Measurements from ENCODE around the gene ANKRD55.
A peak's percentile ranks its signal among the peaks of the same experiment; 100 is the strongest.
"Not testable (repeated sequence)": the region's sequence is repeated elsewhere in the genome, so short reads cannot be mapped to it uniquely, and the experiment has no call there.

The ANKRD55 gene

GRCh38 chr5:56251918-56252553, 18.9 kb upstream of the ANKRD55 start:
- DNase-seq: peak; percentile 43

DNA sequence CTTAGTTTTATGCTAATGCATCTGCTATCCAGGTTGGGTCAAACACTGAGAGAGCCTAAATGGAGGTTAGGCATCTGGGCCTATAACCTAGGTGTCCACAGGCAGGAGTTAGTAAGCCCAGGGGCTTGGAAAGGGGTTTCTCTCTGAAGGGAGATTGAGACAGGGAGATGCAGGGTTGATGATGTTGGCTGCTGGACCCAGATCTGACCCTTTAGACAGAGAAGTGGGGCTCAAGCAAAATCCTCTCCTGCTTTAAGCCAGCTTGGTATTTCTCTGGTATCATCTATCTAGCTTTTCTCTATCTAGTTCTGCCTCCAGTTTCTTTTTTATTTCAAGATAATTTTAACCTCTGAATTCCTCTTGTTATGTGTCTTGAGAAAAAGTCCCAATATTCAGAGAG, 18.3 kb upstream of the ANKRD55 start:
- no peak for DNase-seq

GRCh38 chr5:56250011-56250410, 16.9 kb upstream of the ANKRD55 start:
- DNase-seq: no peak

- DNase-seq: not testable (repeated sequence)
Observed at GRCh38 chr5:56249085-56249484, 16.0 kb upstream of the ANKRD55 start.

DNA sequence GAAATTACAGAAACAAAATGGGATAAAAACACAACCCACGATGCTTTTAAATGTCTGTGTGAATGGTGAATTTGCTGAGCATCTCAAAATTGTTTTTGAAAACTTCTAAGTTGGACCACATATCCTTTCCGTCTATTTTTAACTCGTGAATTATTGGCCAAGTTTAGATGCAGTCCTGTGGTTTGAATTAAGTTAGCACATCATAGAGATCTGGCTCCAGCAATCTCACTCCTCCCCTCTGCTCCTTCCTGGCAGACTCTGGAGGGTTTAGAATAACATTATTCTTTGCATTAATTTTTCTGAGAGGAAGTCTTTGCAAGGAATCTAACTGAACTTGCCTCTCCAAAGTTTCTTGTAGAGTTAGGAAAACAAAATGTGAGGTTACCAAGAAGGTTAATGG, 14.5 kb upstream of the ANKRD55 start:
- no peak for DNase-seq

GRCh38 chr5:56246769-56247168, 13.6 kb upstream of the ANKRD55 start:
- DNase-seq: no peak

GRCh38 chr5:56245481-56245880, 12.4 kb upstream of the ANKRD55 start:
- DNase-seq: no peak

- no peak for DNase-seq
Observed at GRCh38 chr5:56244627-56245026, 11.5 kb upstream of the ANKRD55 start.

DNA sequence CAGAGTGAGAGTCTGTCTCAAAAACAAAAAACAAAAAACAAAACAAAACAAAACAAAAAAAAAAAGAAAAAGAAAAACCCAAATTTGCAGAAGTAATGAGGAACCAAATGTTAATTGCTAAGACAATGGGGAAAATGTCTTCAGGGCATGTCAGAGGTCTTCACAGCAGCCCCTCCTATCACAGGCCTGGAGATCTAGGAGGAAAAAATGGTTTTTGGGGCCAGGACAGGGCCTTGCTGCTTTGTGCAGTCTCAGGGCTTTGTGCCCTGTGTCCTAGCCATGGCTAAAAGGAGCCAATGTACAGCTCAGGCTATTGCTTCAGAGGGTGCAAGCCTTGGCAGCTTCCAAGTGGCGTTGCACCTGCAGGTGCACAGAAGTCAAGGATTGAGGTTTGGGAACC, 9.1 kb upstream of the ANKRD55 start:
- not testable (repeated sequence) for DNase-seq

GRCh38 chr5:56232538-56232937, 592 bp downstream of the ANKRD55 start:
- no peak for DNase-seq

GRCh38 chr5:56230576-56230975, 2.6 kb downstream of the ANKRD55 start:
- DNase-seq: no peak

DNA sequence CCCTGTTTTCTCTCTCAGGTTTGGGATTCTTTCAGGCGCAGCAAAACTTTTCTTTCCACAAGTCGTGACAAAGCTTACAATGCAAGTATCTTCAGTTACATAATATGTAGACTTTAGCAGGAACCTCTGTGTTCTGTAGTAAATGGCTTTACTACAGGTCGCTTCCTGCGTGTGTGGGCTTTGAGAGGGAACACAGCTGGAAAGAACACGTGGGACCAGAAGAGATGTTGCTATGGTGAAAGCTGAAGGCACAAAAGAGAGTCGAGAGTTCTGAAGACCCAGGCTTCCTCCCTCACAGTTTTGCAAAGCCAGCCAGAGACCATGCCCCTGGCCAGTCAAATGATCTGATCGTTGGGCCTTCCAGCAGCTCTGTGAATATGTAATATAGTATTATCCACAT, 4.0 kb downstream of the ANKRD55 start:
- no peak for DNase-seq

DNA sequence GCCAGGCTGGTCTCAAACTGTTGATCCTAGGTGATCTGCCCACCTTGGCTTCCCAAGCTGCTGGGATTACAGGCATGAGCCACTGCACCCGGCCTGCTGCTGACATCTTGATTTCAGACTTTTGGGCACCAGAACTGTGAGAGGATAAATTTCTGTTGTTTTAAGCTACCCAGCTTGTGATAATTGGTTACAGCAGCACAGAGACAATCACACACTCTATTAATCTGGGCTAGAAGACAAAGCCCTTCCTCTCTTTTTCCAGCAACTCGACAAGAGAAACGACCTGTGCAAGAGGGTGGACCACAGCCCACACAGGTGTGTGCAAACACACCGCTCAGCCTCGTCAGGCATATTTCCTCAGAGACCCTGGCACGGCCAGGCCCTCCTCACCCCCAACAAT, 4.5 kb downstream of the ANKRD55 start:
- no peak for DNase-seq

DNA sequence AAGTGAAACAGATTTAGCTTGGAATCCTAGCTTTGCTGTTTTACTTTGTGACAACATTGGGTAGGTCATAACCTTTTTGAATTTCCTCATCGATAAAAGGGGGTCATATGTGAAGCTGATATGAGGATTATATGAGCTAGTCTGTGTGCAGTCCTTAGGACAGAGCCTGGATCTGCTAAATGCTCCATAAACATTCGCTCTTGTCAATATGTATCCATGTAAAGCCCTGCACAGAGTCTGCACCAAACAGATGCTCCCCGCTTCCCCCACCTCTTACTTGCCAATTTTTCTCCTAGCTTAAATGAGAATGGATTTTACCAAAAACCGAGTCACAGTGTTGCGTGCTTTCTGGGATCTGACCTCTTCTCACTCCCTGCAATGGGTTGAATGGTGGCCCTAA, 5.4 kb downstream of the ANKRD55 start:
- DNase-seq: no peak

DNA sequence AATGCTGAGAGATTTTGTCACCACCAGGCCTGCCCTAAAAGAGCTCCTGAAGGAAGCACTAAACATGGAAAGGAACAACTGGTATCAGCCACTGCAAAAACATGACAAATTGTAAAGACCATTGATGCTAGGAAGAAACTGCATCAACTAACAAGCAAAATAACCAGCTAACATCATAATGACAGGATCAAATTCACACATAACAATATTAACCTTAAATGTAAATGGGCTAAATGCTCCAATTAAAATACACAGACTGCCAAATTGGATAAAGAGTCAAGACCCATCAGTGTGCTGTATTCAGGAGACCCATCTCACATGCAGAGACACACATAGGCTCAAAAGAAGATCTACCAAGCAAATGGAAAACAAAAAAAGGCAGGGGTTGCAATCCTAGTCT, 9.8 kb downstream of the ANKRD55 start:
- not testable (repeated sequence) for DNase-seq

- DNase-seq: not testable (repeated sequence)
Observed at GRCh38 chr5:56221601-56222000, 11.5 kb downstream of the ANKRD55 start.

GRCh38 chr5:56215019-56215830, 17.9 kb downstream of the ANKRD55 start:
- DNase-seq: no peak

DNA sequence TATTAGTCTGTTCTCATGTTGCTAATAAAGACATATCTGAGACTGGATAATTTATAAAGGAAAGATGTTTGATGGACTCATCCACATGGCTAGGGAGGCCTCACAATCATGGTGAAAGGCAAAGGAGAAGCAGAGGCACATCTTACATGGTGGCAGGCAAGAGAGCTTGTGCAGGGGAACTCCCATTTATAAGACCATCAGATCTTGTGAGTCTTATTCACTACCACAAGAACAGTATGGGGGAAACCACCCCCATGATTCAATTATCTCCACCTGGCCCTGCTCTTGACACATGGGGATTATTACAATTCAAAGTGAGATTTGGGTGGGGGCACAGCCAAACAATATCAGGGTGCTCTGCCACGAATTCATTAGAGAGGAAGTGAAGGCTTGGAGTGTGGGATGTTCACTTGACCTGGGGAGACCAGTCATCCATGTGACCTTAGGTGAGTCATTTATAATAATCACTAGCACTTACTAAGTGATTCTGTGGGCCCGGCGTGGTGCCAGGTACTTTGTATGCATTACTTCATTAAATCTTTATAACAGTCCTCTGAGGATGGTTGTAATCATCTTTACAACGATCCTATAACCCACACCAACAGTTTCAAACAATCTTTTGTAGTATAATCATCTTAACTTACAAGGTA, 19.1 kb downstream of the ANKRD55 start:
- not testable (repeated sequence) for DNase-seq

- no peak for DNase-seq
Observed at GRCh38 chr5:56212130-56212879, 20.8 kb downstream of the ANKRD55 start.

DNA sequence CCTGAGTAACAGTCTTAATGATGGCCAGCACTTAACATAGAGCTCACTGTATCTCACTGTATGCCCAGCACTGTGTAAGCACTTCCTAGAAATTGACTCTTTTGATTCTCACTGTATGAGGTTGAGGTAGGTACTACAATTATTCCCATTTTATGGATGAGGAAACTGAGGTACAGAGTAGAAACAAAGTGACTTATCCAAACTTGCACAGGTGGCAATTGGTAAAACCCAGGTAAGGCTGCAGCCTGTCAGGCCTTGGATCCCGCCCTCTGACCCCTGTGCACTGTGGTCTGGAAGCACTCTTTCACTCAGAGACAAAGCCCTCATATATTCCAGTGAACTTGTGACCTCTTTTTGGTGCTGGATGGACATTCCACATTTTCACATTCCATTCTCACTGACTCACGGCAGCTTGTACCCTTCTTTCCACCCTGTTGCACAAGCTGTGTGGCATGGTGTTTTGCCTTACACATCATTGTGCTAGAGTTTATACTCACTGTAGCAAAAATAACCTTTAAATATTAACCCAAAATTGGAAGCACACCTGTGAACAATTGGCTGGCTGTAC, 21.7 kb downstream of the ANKRD55 start:
- no peak for DNase-seq

GRCh38 chr5:56208681-56209080, 24.4 kb downstream of the ANKRD55 start:
- DNase-seq: no peak

DNA sequence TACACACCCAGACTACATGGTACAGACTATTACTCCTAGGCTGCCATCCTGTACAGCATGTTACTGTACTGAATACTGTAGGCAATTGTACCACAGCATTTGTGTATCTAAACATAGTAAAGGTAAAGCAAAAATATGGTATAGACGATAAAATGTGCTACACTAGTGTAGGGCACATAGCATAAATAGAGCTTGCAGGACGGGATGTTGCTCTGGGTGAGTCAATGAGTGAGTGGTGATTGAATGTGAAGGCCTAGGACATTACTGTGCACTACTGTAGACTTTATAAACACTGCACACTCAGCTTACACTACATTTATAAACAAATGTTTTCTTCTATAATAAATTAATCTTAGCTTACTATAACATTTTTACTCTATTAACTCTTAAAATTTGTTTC, 25.6 kb downstream of the ANKRD55 start:
- no peak for DNase-seq

Data from inflammatory macrophage treated with lipopolysaccharide for 4 hours (primary cell).